HTR-8/SVneo (cell line): ENCODE measurements around the gene ARHGEF6.
A peak's percentile ranks its signal among the peaks of the same experiment; 100 is the strongest.

Source experiments
- DNase-seq: peaks from one replicate; pipeline ENCODE4 v3.0.0; 2011; ENCODE audit warnings: low spot score, mixed read lengths; ENCODE audit not compliant: insufficient read length
- FAIRE-seq: peaks from 2 replicates; lab custom pipeline; 2011; peaks lifted over from hg19 to GRCh38; lab: Jason Lieb, UNC

The ARHGEF6 gene

GRCh38 chrX:136750364-136750763, 30.4 kb downstream of the ARHGEF6 start:
- no peak for FAIRE-seq
- DNase-seq, result no peak

GRCh38 chrX:136747003-136747986, 33.4 kb downstream of the ARHGEF6 start:
- FAIRE-seq (no peak), DNase-seq (no peak)

GRCh38 chrX:136745215-136746173, 35.2 kb downstream of the ARHGEF6 start:
- FAIRE-seq (no peak), DNase-seq (no peak)

- FAIRE-seq, result no peak
- no peak for DNase-seq
Measured at GRCh38 chrX:136742721-136743379, 37.9 kb downstream of the ARHGEF6 start.

GRCh38 chrX:136738049-136738729, 42.5 kb downstream of the ARHGEF6 start:
- no peak for DNase-seq
- no peak for FAIRE-seq

- DNase-seq (no peak), FAIRE-seq (no peak)
Measured at GRCh38 chrX:136736690-136737089, 44.0 kb downstream of the ARHGEF6 start.

GRCh38 chrX:136735601-136736000, 45.1 kb downstream of the ARHGEF6 start:
- FAIRE-seq (no peak), DNase-seq (no peak)

- FAIRE-seq (no peak), DNase-seq (no peak)
Measured at GRCh38 chrX:136733613-136734012, 47.1 kb downstream of the ARHGEF6 start.

- DNase-seq, result no peak
- FAIRE-seq, result no peak
Measured at GRCh38 chrX:136731798-136732197, 48.9 kb downstream of the ARHGEF6 start.

GRCh38 chrX:136731207-136731782, 49.4 kb downstream of the ARHGEF6 start:
- no peak for DNase-seq
- FAIRE-seq, result no peak

- FAIRE-seq (no peak), DNase-seq (no peak)
Measured at GRCh38 chrX:136728393-136728792, 52.3 kb downstream of the ARHGEF6 start.

- DNase-seq (no peak), FAIRE-seq (no peak)
Measured at GRCh38 chrX:136725441-136726104, 55.2 kb downstream of the ARHGEF6 start.

- DNase-seq (no peak), FAIRE-seq (no peak)
Measured at GRCh38 chrX:136718091-136718490, 62.6 kb downstream of the ARHGEF6 start.

- no peak for DNase-seq
- no peak for FAIRE-seq
Measured at GRCh38 chrX:136714626-136715599, 65.8 kb downstream of the ARHGEF6 start.

GRCh38 chrX:136712650-136713310, 68.0 kb downstream of the ARHGEF6 start:
- FAIRE-seq (no peak), DNase-seq (no peak)

GRCh38 chrX:136711147-136711546, 69.6 kb downstream of the ARHGEF6 start:
- FAIRE-seq (no peak), DNase-seq (peak; percentile 5)

GRCh38 chrX:136710325-136710951, 70.3 kb downstream of the ARHGEF6 start:
- FAIRE-seq (no peak), DNase-seq (no peak)
